HepG2 (cell line): ENCODE data around the gene COLEC12. TPM values are rescaled to one million over a fixed set of nuclear protein-coding genes. Genes with fewer than 3 reads are reported as not detected.

Experiments
- ATAC-seq: fragments of 200-7000 bp; cut with Tn5 transposase; 3 replicates; pipeline ENCODE4 v1.9.1; 2020; ENCODE audit warnings: mild to moderate bottlenecking, moderate library complexity
- BruUV-seq: library from RNA; stranded (reverse); fragments of 400-500 nt; replicated peaks from 2 replicates; lab custom pipeline; 2021; lab: Mats Ljungman, UMichigan
- CTCF ChIA-PET: fragments of 300-600 bp; formaldehyde crosslinking; extraction: SDS; loops from one replicate; lab custom pipeline; 2021; ENCODE audit warnings: low total read pairs, inconsistent platforms, low intra/inter-chr PET ratio; lab: Yijun Ruan, JAX
- POLR2A ChIA-PET: fragments of 350-600 bp; sonication (Branson Sonifier 250); formaldehyde crosslinking; loops from one replicate; lab custom pipeline; 2020; ENCODE audit warnings: antibody characterized with exemption, inconsistent platforms; lab: Yijun Ruan, JAX
- DNase-seq: peaks from one replicate; pipeline ENCODE4 v3.0.0-alpha.2; 2015; ENCODE audit warnings: low spot score
- FAIRE-seq: peaks from 3 replicates; lab custom pipeline; 2011; peaks lifted over from hg19 to GRCh38; lab: Jason Lieb, UNC
- H2AFZ ChIP-seq: one replicate; pipeline ENCODE4 v1.6.1; 2011; ENCODE audit warnings: low read length, inconsistent platforms
- H3K27ac ChIP-seq: fragments of 300-600 bp; 3 replicates; pipeline ENCODE4 v1.8.0; 2011; ENCODE audit warnings: mixed run types, mild to moderate bottlenecking, mixed read lengths, low read length, inconsistent platforms; ENCODE audit not compliant: insufficient read depth; ENCODE audit errors: extremely low read length
- H3K27me3 ChIP-seq, 2 experiments: fragments of 200-600 bp in 1 of 2; 2 replicates in 1 of 2; 3 replicates in 1 of 2; pipeline versions ENCODE4 v1.6.0 to v1.8.0; 2011; ENCODE audit warnings: low read length in 2 of 2, mild to moderate bottlenecking in 2 of 2, moderate library complexity in 2 of 2, inconsistent platforms in 1 of 2; ENCODE audit not compliant: insufficient read depth in 2 of 2, control insufficient read depth in 1 of 2
- H3K36me3 ChIP-seq, 2 experiments: fragments of 200-600 bp in 1 of 2; replicated peaks in 1 of 2; 2 replicates in 1 of 2; 3 replicates in 1 of 2; pipeline versions ENCODE4 v1.5.1 to v1.8.0; 2011; ENCODE audit warnings: low read length in 2 of 2, inconsistent platforms in 1 of 2; ENCODE audit not compliant: insufficient read depth in 2 of 2, control insufficient read depth in 1 of 2
- H3K4me1 ChIP-seq: 2 replicates; pipeline ENCODE4 v1.5.1; 2012; ENCODE audit warnings: low read length, inconsistent platforms; ENCODE audit not compliant: insufficient read depth
- H3K4me2 ChIP-seq: 2 replicates; pipeline ENCODE4 v1.6.0; 2011; ENCODE audit warnings: low read depth, low read length, inconsistent platforms
- H3K4me3 ChIP-seq, 3 experiments: fragments of 200-600 bp in 1 of 3; sonication (generic), shearing (Covaris generic) in 1 of 3; replicated peaks in 1 of 3; 2 replicates each; pipeline ENCODE4 v1.5.1; 2011 to 2016; ENCODE audit warnings: low read length in 3 of 3, inconsistent platforms in 2 of 3, low read depth in 2 of 3, mild to moderate bottlenecking in 2 of 3, control low read depth in 1 of 3, mixed read lengths in 1 of 3; ENCODE audit not compliant: insufficient read depth in 1 of 3
- H3K79me2 ChIP-seq: one replicate; pipeline ENCODE4 v1.6.1; 2011; ENCODE audit warnings: low read length, inconsistent platforms; ENCODE audit not compliant: insufficient read depth
- H3K9ac ChIP-seq: 2 replicates; pipeline ENCODE4 v1.6.0; 2011; ENCODE audit warnings: mild to moderate bottlenecking, low read depth, low read length, inconsistent platforms; ENCODE audit not compliant: insufficient read depth
- H3K9me3 ChIP-seq: 2 replicates; pipeline ENCODE4 v1.5.1; 2012; ENCODE audit warnings: mild to moderate bottlenecking, low read length
- H4K20me1 ChIP-seq: 2 replicates; pipeline ENCODE4 v1.6.0; 2011; ENCODE audit warnings: inconsistent platforms, mild to moderate bottlenecking, low read length, moderate library complexity; ENCODE audit not compliant: insufficient read depth
- FOSL1 ChIP-seq: sonication (generic); formaldehyde crosslinking; IDR thresholded peaks from 2 replicates; pipeline ENCODE4 v1.9.0; 2021; ENCODE audit warnings: missing genetic modification reagents, borderline replicate concordance
- HMGXB4 ChIP-seq, 2 experiments: sonication (generic) in 1 of 2; formaldehyde crosslinking in 1 of 2; IDR thresholded peaks; 2 replicates each; pipeline versions ENCODE4 v1.4.0 to v1.6.1; 2018 to 2020; ENCODE audit warnings: missing genetic modification reagents in 2 of 2, borderline replicate concordance in 1 of 2, low read depth in 1 of 2, mild to moderate bottlenecking in 1 of 2, missing biosample characterization in 1 of 2
- NFIC ChIP-seq: IDR thresholded peaks from 2 replicates; pipeline ENCODE4 v1.6.1; 2012; ENCODE audit warnings: mild to moderate bottlenecking, low read length, inconsistent platforms
- ZNF75D ChIP-seq: sonication (generic); formaldehyde crosslinking; IDR thresholded peaks from 2 replicates; pipeline ENCODE4 v1.8.1; 2023; ENCODE audit warnings: missing genetic modification reagents, mild to moderate bottlenecking, borderline replicate concordance
- WGBS: methylation state at CpG from one replicate; pipeline ENCODE4 v1.1.6; 2017; ENCODE audit warnings: low lambda C conversion rate; 5-methylcytosine and 5-hydroxymethylcytosine counted together
- in situ Hi-C: cut with HindIII; loops from 2 replicates; pipeline ENCODE4 v1.10.0; 2017; ENCODE audit warnings: low pct_unique_long_range_greater_than_20kb; ENCODE audit not compliant: extremely low pct_ligation_motif_present
- intact Hi-C: fragments of 100-400 bp; cut with micrococcal nuclease; formaldehyde crosslinking; loops from one replicate; pipeline ENCODE4 v1.10.0; 2022; ENCODE audit not compliant: unreplicated experiment
- polyA plus RNA-seq, 8 experiments: library from polyadenylated mRNA; depleted of rRNA in 3 of 8; stranded (reverse) in 7 of 8; unstranded in 1 of 8; fragments of >200 nt; fragmentation: Illumina TruSeq in 4 of 8; extraction: Trizol in 4 of 8; gene quantifications; 2 replicates each; pipeline versions ENCODE4 v1.2.1 to v1.2.3, GENCODE V29; 2011 to 2016; ENCODE audit warnings: low read depth in 4 of 8, missing spikeins in 1 of 8, mixed read lengths in 1 of 8; ENCODE audit not compliant: insufficient read depth in 1 of 8
- total RNA-seq, 5 experiments: library from RNA; depleted of rRNA; stranded (reverse); fragments of >200 nt; fragmentation: Illumina TruSeq; extraction: Trizol; gene quantifications; 2 replicates each; pipeline ENCODE4 v1.2.3, GENCODE V29; 2016; ENCODE audit warnings: low read depth in 1 of 5

The COLEC12 gene
- total and polyA plus RNA-seq, 2 of the 13 experiments (the other 11 are each of a cell fraction or from before 2014, with no cell fraction given): 0.02 to 0.11 TPM

- TF ChIP-seq HMGXB4 (CRISPR knock-in tag; IDR thresholded peaks at IDR 0.05; ENCODE audit: borderline replicate concordance in 1 of 2, low read depth in 1 of 2) (no peak), ZNF75D (CRISPR knock-in tag) (no peak)
These were observed 15.6 kb downstream of the COLEC12 start (continued) for GRCh38 chr18:484749-485464.

GRCh38 chr18:478681-479080 is 21.8 kb downstream of the COLEC12 start:
- H3K9ac ChIP-seq: no peak overlapping the region; the same call in 1 of the 2 replicates
- H3K27ac ChIP-seq: no peak overlapping the region
- in situ Hi-C loops (no loop called here), intact Hi-C loops (loop anchor here (5.0 kb wide), 2 partner anchors 156 to 211 kb away; partner anchors contain the start of gene THOC1)
- WGBS: 53% methylated on average over 5 of the region's 5 CpGs
- H3K4me2 ChIP-seq: peak overlapping the region; percentile 62; the same call in 1 of the 2 replicates
- peaks cover 0 to 4% of the 10 kb centered on the region in 2 experiments; a peak in 2 of 5 replicates for H3K27me3 ChIP-seq
- ChIA-PET CTCF (no interaction called here), POLR2A (no interaction called here)
- no peak overlapping the region for H3K4me3 ChIP-seq
- H3K36me3 ChIP-seq: no peaks in the 10 kb centered on the region
- FAIRE-seq (no peak), DNase-seq (no peak), ATAC-seq (no peak)
- no TSS peak for BruUV-seq
- no peak for TF ChIP-seq NFIC
- TF ChIP-seq FOSL1 (CRISPR knock-in tag): no peak
- TF ChIP-seq, all 625 proteins: peak for 0
- H3K79me2 ChIP-seq: no peaks in the 10 kb centered on the region
- H3K9me3 ChIP-seq: no peaks in the 10 kb centered on the region
- no peaks in the 10 kb centered on the region for H4K20me1 ChIP-seq
- peaks cover 66% of the 10 kb centered on the region for H3K4me1 ChIP-seq
- H2AFZ ChIP-seq: no peak overlapping the region
